G401 (cell line): ENCODE results near the gene GTF3C1. TPM values are rescaled to one million over a fixed set of nuclear protein-coding genes. Genes with fewer than 3 reads are reported as not detected.

Experiments
- DNase-seq: peaks from one replicate; pipeline ENCODE4 v3.0.0-alpha.2; 2015; ENCODE audit warnings: low spot score
- in situ Hi-C: cut with HindIII; loops from 2 replicates; pipeline ENCODE4 v1.10.0; 2016; ENCODE audit warnings: low sequenced_read_pairs, mixed read lengths
- total RNA-seq: library from RNA; depleted of rRNA; stranded (reverse); fragments of >200 nt; shearing (Covaris generic); gene quantifications from 2 replicates; pipeline ENCODE4 v1.2.3, GENCODE V29; 2014

GTF3C1 gene
- total RNA-seq, 1 experiment from 2014 or later = 154 TPM

DNA sequence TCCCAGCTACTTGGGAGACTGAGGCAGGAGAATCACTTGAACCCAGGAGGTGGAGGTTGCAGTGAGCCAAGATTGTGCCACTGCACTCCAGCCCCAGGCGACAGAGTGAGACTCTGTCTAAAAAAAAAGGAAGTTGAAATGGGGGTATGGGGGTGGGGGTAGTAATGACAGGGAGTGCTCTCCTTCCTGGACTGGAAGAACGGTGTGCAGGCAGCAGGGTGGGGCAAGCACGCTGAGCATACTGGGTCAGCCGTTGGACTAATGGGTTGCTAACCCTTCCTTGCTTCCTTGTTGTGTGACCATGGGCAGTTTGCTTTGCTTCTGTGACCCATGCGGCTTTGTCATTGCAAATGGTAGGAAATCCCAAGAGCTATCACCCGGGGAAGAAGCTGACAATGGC is 16.7 kb upstream of the GTF3C1 start:
- DNase-seq = no peak
- in situ Hi-C loops = no loop called here

GRCh38 chr16:27564224-27564623 is 14.5 kb upstream of the GTF3C1 start:
- DNase-seq = no peak
- in situ Hi-C loops = no loop called here

DNA sequence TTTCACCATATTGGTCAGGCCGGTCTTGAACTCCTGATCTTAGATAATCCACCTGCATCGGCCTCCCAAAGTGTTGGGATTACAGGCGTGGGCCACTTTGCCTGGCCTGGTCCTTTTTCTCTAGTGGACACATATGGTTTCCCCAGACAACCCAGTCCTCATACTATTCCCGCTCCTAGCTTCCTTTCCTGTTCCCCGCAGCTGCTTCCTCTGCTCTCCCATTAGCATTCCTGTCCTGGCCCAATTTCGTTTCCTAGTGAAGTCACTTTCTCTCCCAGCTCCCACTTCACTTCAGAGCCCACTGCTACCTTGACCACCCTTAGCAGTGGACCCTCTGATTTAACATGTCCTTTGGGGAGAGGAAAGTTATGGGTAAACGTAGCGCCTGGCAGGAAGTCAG is 11.5 kb upstream of the GTF3C1 start:
- in situ Hi-C loops = no loop called here
- DNase-seq = no peak

- in situ Hi-C loops = no loop called here
- no peak for DNase-seq
Observed at GRCh38 chr16:27558932-27559331, 9.2 kb upstream of the GTF3C1 start.

- DNase-seq = no peak
- in situ Hi-C loops = no loop called here
Observed at GRCh38 chr16:27558434-27558833, 8.7 kb upstream of the GTF3C1 start.

DNA sequence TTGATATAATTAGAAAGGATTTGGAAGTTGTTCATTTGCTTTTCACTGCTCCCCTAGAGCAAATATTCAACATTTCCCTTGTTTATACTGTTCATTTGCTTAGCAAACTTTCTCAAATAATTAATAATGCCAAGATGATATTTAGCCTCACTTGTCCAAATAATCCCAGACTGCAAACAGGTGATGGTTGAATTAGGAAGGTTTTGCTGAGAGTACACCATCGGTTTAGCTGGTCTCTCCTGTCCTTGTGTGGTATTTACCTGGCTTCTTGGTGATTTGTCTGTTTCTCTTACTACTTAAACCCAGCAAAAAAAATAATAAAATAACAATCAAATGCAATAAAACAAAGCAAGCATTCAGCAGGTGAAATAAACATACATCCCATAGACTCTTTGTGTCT is 6.8 kb upstream of the GTF3C1 start:
- in situ Hi-C loops = no loop called here

DNA sequence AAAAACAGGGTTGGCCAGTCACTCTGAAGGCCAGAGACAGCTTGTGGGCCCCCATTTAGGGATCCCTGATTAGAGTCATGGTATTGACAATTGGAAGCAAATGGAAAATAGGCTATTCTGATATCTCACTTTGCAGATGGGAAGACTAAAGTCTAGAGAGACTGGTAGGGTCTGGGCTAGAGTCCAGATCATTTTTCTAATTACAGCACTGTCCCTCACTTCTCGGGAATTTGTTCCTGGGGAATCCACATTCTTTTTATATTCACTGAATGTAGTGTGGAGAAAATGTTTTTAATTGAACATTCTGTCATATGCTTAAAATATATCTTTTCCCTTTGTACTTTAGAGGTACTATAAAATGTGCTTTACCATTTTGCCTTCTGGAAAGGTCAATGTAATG is 1.3 kb upstream of the GTF3C1 start:
- no peak for DNase-seq
- in situ Hi-C loops = no loop called here

More for the DNA sequence above, 6.8 kb upstream of the GTF3C1 start:
- no peak for DNase-seq

DNA sequence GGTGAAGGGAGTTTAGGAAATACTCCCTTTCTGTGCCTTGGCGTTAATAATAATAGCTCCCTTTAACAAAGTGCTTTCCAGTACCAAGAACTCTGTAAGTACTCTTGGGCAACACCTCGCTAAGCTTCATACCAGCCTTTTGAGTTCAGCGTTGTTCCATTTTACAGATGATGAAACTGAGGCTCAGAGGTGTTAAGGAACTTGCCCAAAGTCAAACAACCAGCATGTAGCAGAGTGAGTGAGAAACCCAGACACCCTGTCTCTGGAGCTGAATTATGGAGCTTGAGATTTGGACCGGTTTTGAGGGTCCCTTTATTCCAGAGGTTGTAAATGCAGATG is 838 bp upstream of the GTF3C1 start:
- in situ Hi-C loops = no loop called here
- DNase-seq = no peak

DNA sequence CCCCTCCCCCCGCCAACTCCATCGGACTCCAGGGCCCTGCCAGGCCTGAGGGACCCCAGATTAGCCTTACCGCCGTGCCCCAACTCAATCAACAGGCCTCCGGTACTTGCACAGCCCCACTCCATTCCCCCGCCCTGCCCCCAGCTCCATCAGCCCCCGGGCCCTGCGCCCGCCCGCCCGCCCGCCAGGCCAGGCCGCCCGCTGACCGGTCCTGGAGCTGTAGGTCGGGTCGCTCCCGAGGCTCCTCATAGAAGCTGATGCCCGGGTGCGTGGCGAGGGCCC is 308 bp downstream of the GTF3C1 start:
- in situ Hi-C loops = no loop called here
- DNase-seq = no peak

DNA sequence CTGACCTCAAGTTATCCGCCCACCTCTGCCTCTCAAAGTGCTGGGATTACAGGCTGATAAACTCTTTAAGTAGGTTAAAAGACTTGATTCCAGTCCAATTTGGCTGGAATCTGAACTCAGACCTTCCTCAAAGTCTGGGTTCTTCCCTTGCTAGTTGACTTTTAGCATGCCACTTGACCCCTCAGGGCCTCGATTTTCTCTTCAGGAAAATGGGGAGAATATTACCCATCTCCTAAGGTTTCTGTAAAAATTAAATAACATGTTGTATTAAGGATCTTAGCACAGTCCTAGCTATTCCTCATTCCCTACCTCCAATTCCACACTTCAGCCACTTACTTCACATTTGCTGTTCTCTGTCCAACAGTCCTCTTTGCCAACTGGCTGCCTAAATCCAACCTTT is 1.9 kb downstream of the GTF3C1 start:
- in situ Hi-C loops = no loop called here
- no peak for DNase-seq

DNA sequence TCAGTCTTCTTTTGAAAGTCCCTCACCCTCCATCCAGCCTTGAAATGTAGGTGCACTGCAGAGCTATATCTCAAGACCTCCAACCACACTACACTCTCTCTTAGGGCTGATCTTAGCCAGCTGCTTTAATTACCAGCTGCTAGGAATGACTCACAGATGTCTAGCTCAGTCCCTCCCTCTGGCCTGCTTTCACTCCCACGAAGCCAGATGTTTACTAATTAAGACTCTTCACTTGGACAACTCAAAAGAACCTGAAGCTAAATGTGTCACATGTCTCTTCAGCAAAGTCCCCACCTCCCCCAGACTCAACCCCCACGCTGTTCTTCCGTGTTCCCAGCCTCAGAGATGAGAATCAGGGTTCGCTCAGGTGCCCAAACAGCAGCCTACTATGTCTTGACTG is 2.6 kb downstream of the GTF3C1 start:
- no peak for DNase-seq
- in situ Hi-C loops = no loop called here

GRCh38 chr16:27544671-27545070 is 5.0 kb downstream of the GTF3C1 start:
- DNase-seq = no peak
- in situ Hi-C loops = no loop called here

GRCh38 chr16:27543801-27544200 is 5.9 kb downstream of the GTF3C1 start:
- in situ Hi-C loops = no loop called here
- no peak for DNase-seq

- DNase-seq = no peak
- in situ Hi-C loops = no loop called here
Observed at GRCh38 chr16:27539636-27540035, 10.1 kb downstream of the GTF3C1 start.

- in situ Hi-C loops = no loop called here
- DNase-seq = no peak
Observed at GRCh38 chr16:27539120-27539519, 10.6 kb downstream of the GTF3C1 start.

- in situ Hi-C loops = no loop called here
- DNase-seq = no peak
Observed at GRCh38 chr16:27538528-27538927, 11.2 kb downstream of the GTF3C1 start.

DNA sequence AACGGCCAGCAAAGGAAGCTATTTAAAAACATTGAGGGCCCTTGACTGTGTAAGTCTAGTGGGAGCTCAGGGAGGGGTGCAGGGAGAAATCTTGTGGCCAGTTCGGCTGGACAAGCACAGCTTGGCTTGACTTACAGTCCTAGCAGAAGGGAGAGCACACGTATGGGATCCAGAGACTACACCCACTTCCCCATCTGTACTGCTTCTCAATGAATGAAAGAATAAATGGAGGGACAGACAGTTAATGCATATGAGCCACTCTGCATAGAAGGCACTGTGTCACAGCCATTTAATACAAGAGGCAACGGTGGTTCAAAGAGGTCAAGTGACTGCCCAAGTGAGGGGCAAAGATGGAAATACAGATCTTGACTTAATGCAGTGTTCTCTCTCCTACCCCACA is 15.5 kb downstream of the GTF3C1 start:
- DNase-seq = no peak
- in situ Hi-C loops = no loop called here

DNA sequence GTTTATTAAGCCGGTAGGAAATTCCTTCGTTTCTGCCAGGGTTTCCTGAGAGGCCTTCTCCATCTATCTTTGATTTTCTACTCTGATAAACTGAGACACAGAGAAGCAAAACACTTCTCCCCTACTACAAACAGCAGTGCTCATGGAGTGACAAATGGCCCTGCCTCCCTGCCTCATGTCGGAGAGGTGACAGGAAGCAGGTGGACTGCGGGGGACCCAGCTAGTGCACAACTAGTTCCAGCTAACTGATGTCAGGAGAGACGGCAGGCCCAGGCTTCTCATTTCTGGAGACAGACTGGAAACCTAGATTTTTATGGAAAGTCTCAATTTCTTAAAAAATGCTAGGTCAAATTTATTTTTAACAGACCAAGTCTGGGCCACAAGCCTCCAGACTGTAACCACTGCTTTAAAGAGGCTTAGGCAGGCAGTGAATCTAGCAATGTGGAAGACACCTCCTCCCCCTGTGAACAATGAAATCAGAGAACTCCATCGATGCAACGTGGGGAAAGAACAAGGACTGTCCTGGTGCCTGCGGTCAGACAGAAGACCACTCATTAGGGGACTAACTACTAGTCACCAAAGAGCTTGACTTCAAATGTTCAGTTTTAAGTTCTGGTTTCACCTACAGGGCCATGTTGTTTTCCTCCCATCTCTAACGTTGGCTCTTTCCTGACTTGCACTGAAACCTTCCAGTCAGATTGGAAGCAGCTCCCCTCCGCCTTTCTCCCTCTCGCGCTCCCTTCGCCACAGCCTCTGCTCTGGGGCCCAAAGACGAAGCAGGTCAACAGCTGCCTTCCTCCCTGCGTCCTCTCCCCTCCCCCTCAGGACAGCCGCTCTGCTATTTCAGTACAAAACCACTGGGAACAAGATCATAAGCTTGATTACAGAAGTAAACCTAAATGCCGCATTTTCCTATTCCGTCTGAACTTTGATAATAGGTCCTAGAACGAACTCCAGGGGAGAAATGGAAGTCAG is 17.6 kb downstream of the GTF3C1 start:
- no peak for DNase-seq
- in situ Hi-C loops = no loop called here

- DNase-seq = no peak
- in situ Hi-C loops = no loop called here
Observed at GRCh38 chr16:27531186-27531585, 18.5 kb downstream of the GTF3C1 start.

- DNase-seq = peak; percentile 49
- in situ Hi-C loops = no loop called here
Observed at GRCh38 chr16:27529962-27530361, 19.8 kb downstream of the GTF3C1 start.

GRCh38 chr16:27528294-27528693 is 21.4 kb downstream of the GTF3C1 start:
- in situ Hi-C loops = no loop called here

More at GRCh38 chr16:27528294-27528693, 21.4 kb downstream of the GTF3C1 start:
- no peak for DNase-seq
